Measurements from ENCODE around the gene KIF1A.
"Not testable (repeated sequence)": the region's sequence is repeated elsewhere in the genome, so short reads cannot be mapped to it uniquely, and the experiment has no call there.

Gene KIF1A

GRCh38 chr2:240704651-240705050 is 115.4 kb downstream of the KIF1A start:
- H3K4me3 ChIP-seq (ENCODE audit: low read depth, low read length) = no peak overlapping the region
- TF ChIP-seq, protein P1, sequence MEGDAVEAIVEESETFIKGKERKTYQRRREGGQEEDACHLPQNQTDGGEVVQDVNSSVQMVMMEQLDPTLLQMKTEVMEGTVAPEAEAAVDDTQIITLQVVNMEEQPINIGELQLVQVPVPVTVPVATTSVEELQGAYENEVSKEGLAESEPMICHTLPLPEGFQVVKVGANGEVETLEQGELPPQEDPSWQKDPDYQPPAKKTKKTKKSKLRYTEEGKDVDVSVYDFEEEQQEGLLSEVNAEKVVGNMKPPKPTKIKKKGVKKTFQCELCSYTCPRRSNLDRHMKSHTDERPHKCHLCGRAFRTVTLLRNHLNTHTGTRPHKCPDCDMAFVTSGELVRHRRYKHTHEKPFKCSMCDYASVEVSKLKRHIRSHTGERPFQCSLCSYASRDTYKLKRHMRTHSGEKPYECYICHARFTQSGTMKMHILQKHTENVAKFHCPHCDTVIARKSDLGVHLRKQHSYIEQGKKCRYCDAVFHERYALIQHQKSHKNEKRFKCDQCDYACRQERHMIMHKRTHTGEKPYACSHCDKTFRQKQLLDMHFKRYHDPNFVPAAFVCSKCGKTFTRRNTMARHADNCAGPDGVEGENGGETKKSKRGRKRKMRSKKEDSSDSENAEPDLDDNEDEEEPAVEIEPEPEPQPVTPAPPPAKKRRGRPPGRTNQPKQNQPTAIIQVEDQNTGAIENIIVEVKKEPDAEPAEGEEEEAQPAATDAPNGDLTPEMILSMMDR (IDR thresholded peaks at IDR 0.05; ENCODE audit: insufficient read depth, low read depth, low read length, missing control alignments) = no peak
- DNase-seq (ENCODE audit: low read depth) = no peak

DNA sequence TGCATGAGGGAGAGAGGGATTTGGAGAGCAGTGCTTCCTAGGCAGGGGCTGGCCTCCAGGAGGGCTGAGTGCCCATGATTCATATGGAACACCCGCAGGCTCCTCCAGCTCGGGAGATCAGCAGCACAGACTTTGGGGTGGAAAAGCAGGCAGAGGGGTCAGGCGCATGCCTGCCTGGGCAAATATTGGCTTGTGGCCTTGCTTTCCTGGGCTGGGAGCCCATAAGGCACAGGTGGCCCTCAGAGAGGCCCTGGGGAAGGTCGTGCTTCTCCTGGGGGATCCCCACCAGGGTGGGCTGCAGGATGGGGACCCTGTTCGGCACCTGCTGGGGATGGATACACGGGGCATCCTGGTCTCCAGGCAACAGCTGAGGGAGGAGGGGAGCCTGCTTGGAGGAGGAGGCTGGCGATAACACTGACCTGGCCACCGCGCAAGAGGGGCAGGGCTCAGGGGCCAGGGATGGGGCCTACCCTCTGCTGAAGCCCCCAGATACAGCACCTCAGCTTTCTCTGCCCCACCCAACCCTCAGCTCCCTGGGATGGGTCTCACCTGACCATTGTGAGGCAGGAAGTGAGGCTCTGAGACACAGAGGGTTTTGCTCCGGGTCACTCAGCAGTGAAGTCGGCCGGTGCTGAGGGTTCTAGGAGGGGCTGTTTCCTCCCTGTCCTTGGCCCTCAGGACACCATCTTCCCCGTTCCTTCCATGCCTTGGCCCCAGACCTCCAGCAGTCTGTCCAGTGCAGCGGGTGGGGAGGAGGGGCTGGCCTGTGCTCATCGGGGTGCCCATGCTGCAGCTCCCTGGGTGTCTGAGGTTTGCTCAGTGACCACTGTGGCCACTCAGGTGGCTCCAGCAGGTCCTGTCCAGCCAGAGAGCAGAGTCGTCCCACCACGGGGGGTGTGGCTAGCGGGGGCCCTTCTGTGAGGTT is 116.3 kb downstream of the KIF1A start:
- no peak overlapping the region for H3K4me3 ChIP-seq (ENCODE audit: low read depth, low read length)
- TF ChIP-seq, protein P1 (IDR thresholded peaks at IDR 0.05; ENCODE audit: insufficient read depth, low read depth, low read length, missing control alignments) = no peak
- DNase-seq (ENCODE audit: low read depth) = no peak

DNA sequence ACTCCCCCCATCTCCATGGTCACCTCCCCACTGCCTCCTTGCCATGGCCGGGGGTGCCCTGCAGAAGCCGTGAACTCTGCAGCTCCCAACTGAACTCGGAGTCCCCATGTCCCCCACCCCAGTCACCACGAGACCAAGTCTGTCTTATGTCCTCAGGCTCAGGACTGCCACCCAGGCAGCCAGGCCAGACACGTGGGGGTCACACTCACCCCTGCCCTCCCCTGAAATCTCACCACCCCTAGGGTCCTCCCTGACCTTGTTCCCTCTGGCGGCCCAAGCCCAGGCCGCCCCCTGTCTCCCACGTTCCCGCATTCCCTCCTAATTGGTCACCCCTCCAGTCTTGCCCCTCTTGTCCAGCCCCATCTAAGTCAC is 117.4 kb downstream of the KIF1A start:
- TF ChIP-seq, protein P1 (IDR thresholded peaks at IDR 0.05; ENCODE audit: insufficient read depth, low read depth, low read length, missing control alignments) = no peak
- H3K4me3 ChIP-seq (ENCODE audit: low read depth, low read length) = no peak overlapping the region
- no peak for DNase-seq (ENCODE audit: low read depth)

GRCh38 chr2:240701736-240702639 is 118.0 kb downstream of the KIF1A start:
- no peak for DNase-seq (ENCODE audit: low read depth)
- TF ChIP-seq, protein P1 (IDR thresholded peaks at IDR 0.05; ENCODE audit: insufficient read depth, low read depth, low read length, missing control alignments) = no peak
- H3K4me3 ChIP-seq (ENCODE audit: low read depth, low read length) = no peak overlapping the region

- TF ChIP-seq, protein P1 (IDR thresholded peaks at IDR 0.05; ENCODE audit: insufficient read depth, low read depth, low read length, missing control alignments) = no peak
- DNase-seq (ENCODE audit: low read depth) = no peak
- no peak overlapping the region for H3K4me3 ChIP-seq (ENCODE audit: low read depth, low read length)
Measured at GRCh38 chr2:240701091-240701735, 118.8 kb downstream of the KIF1A start.

- not testable (repeated sequence) for H3K4me3 ChIP-seq (ENCODE audit: low read depth, low read length); DNase-seq (ENCODE audit: low read depth)
Measured at GRCh38 chr2:240700616-240701015, 119.4 kb downstream of the KIF1A start.

DNA sequence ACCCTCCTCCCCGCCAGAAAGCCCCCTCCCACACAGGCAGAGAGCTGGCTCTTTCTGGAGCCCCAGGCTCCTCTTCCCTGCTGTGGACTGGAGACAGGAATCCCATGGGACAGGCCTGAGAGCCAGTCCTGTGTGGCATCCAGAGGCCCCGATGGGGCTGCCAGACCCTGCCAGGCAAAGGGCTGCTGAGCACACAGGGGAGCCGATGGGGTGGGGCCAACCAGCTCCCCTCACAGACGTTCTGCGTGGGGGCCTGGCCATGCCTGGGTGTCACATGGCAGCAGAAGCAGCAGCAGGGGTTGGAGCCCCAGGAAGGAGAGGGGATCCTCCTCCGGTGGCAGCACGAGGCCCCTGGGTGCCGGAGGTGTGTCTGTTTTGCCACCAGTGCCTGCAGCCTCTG is 120.2 kb downstream of the KIF1A start:
- not testable (repeated sequence) for H3K4me3 ChIP-seq (ENCODE audit: low read depth, low read length); DNase-seq (ENCODE audit: low read depth)

DNA sequence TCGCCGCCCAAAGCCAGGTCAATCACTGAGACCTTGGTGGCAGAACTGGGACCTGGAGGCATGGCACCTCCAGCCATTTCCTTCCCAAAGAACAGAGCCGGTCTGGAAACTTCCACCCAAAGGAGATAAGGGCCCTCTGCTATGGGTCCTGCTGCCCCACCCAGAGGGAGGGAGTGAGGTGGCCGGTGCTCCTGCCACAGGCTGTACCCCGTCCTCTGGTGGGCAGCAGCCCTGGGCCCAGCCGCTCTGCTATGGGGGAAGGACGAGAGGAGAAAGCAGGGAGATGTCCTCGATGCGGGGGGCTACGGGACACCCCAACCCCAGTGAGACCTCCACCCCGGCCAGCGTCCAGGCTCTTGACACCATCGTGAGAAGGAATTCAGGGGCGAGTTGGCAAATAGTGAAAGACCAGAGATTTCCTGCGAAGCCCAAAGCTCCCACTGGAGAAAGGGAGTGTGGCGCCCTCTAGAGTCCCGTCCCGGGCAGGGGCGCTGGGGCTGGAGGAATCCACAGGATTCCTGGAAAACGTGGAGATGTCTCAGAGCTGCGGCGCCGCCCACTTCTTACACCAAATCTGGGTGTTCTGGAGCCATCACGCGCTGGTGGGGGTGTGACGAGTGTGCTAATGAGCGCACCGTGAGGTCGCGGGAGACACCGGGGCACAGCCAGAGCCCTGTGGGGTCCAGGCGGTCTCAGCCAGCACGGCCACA is 121.0 kb downstream of the KIF1A start:
- not testable (repeated sequence) for H3K4me3 ChIP-seq (ENCODE audit: low read depth, low read length); DNase-seq (ENCODE audit: low read depth)

DNA sequence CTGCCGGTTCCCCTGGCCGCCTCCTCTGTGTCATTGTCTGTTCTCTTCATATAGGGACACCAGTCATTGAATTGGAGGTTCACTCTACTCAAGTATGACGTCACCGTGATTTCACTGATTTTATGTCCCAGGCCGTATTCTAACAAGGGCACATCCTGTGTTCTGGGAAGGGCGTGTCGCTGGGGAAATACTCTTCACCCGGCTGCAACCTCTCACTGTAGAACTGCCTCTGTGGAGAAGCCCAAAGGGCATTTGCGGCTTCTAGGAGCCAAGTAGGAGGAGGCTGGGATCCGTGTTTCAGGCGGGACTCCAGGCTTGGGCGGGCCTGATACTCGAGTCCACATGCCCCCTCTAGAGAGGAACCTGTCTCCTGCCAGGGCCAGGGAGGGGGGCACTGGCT is 123.5 kb downstream of the KIF1A start:
- not testable (repeated sequence) for DNase-seq (ENCODE audit: low read depth); H3K4me3 ChIP-seq (ENCODE audit: low read depth, low read length)

DNA sequence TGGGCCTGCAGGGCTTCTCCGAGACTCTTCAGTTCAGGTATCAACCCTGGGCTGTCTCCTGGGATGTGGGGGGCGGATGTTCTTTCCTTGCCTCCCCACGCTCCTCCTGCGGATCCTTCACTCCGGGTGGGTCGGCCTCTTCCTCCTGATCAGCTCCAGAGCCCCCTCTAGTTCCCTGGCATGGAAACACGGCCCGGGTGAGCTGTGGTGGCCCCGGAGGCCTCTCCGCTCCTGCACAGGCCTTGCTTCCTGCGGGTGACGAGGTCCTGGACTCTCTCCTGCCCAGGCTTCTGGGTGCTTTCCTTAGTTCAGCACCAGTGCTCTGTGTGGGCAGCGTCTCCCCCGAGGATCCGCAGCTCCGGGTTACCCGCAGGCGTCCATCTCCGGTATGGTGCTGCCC is 124.4 kb downstream of the KIF1A start:
- H3K4me3 ChIP-seq (ENCODE audit: low read depth, low read length); DNase-seq (ENCODE audit: low read depth): not testable (repeated sequence)

DNA sequence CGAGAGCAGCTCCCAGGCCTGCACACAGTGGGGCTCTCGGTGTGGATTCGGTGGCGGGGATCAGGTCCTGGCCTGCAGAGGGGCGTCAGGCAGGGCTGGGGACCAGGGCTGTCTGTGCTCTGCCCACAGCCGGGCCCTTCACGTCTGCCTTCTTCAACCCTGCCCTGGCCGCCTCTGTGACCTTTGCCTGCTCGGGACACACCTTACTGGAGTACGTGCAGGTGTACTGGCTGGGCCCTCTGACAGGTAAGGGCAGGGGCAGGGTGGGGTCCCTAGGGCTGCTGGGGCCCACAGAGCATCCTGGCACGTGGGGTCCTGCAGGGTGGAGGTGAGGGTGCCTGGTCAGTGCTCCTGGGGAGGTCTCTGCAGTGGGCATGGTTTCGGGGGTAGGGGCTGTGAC is 125.7 kb downstream of the KIF1A start:
- not testable (repeated sequence) for H3K4me3 ChIP-seq (ENCODE audit: low read depth, low read length); DNase-seq (ENCODE audit: low read depth)
